ENCODE measurements around the gene YLPM1.

The YLPM1 gene

GRCh38 chr14:74846168-74846567 is 83.1 kb downstream of the YLPM1 start:
- DNase-seq: no peak

GRCh38 chr14:74846968-74847665 is 84.0 kb downstream of the YLPM1 start:
- DNase-seq: no peak

- DNase-seq: no peak
Observed at GRCh38 chr14:74848768-74849167, 85.7 kb downstream of the YLPM1 start.

- DNase-seq: no peak
Observed at GRCh38 chr14:74852922-74853530, 89.9 kb downstream of the YLPM1 start.

- DNase-seq: no peak
Observed at GRCh38 chr14:74853581-74853980, 90.5 kb downstream of the YLPM1 start.

- no peak for DNase-seq
Observed at GRCh38 chr14:74855021-74855420, 91.9 kb downstream of the YLPM1 start.

- DNase-seq: no peak
Observed at GRCh38 chr14:74855945-74856344, 92.8 kb downstream of the YLPM1 start.

GRCh38 chr14:74856366-74856765 is 93.2 kb downstream of the YLPM1 start:
- no peak for DNase-seq

GRCh38 chr14:74858022-74858421 is 94.9 kb downstream of the YLPM1 start:
- no peak for DNase-seq

- DNase-seq: no peak
Observed at GRCh38 chr14:74859757-74860552, 96.8 kb downstream of the YLPM1 start.

- DNase-seq: peak; percentile 68
Observed at GRCh38 chr14:74860899-74861733, 98.0 kb downstream of the YLPM1 start.

- DNase-seq: no peak
Observed at GRCh38 chr14:74861734-74862090, 98.6 kb downstream of the YLPM1 start.

- no peak for DNase-seq
Observed at GRCh38 chr14:74863274-74863673, 100.2 kb downstream of the YLPM1 start.

- no peak for DNase-seq
Observed at GRCh38 chr14:74864198-74864597, 101.1 kb downstream of the YLPM1 start.

- no peak for DNase-seq
Observed at GRCh38 chr14:74865156-74865555, 102.0 kb downstream of the YLPM1 start.

GRCh38 chr14:74866708-74867389 is 103.7 kb downstream of the YLPM1 start:
- no peak for DNase-seq

- DNase-seq: no peak
Observed at GRCh38 chr14:74867673-74868072, 104.6 kb downstream of the YLPM1 start.

- DNase-seq: no peak
Observed at GRCh38 chr14:74868739-74869138, 105.6 kb downstream of the YLPM1 start.

GRCh38 chr14:74871819-74872218 is 108.7 kb downstream of the YLPM1 start:
- no peak for DNase-seq

GRCh38 chr14:74875204-74875603 is 112.1 kb downstream of the YLPM1 start:
- no peak for DNase-seq

GRCh38 chr14:74875941-74876913 is 113.1 kb downstream of the YLPM1 start, which contains the start of gene PROX2:
PROX2 (minus strand) TSS chr14:74876145; CDS start chr14:74863834, 12,311 bp downstream.
- DNase-seq: no peak

All from NCI-H1048 (cell line).